Neural cell (in vitro differentiated cells): ENCODE results near the gene MAPK7.

Experiments used
- CTCF ChIP-seq: fragments of 450-650 bp; IDR thresholded peaks from 2 replicates; pipeline ENCODE4 v1.5.1; 2014; ENCODE audit warnings: antibody characterized with exemption, mild to moderate bottlenecking, moderate library complexity; ENCODE audit not compliant: poor library complexity, severe bottlenecking
- EP300 ChIP-seq: fragments of 450-650 bp; conservative IDR thresholded peaks from 2 replicates; pipeline ENCODE4 v1.6.1; 2014; ENCODE audit warnings: antibody characterized with exemption, mild to moderate bottlenecking, moderate library complexity; ENCODE audit not compliant: poor library complexity, severe bottlenecking
- EZH2 ChIP-seq: fragments of 200-600, 300-800 bp; shearing (Covaris generic), sonication (generic); IDR thresholded peaks from 2 replicates; pipeline ENCODE4 v1.6.1; 2014; ENCODE audit warnings: antibody characterized with exemption, low read length, borderline replicate concordance, mild to moderate bottlenecking; ENCODE audit not compliant: insufficient read depth, poor library complexity, severe bottlenecking
- MXI1 ChIP-seq: fragments of 450-650 bp; conservative IDR thresholded peaks from 2 replicates; pipeline ENCODE4 v1.6.1; 2014; ENCODE audit warnings: antibody characterized with exemption, mild to moderate bottlenecking; ENCODE audit not compliant: poor library complexity, severe bottlenecking
- POLR2AphosphoS5 ChIP-seq: IDR thresholded peaks from 2 replicates; pipeline ENCODE4 v1.6.1; 2012
- REST ChIP-seq: IDR thresholded peaks from 2 replicates; pipeline ENCODE4 v1.6.1; 2012; ENCODE audit warnings: borderline replicate concordance
- TAF1 ChIP-seq: IDR thresholded peaks from 2 replicates; pipeline ENCODE4 v1.6.1; 2012; ENCODE audit warnings: low read depth

- TF ChIP-seq CTCF (no peak), EZH2 (no peak), POLR2AphosphoS5 (no peak), MXI1 (no peak), TAF1 (no peak), EP300 (no peak), REST (no peak)
Observed at GRCh38 chr17:19346351-19347255, 31.7 kb upstream of the MAPK7 start.
